CD8-positive, alpha-beta memory T cell (primary cell): ENCODE data around the gene CLIP1. TPM values are rescaled to one million over a fixed set of nuclear protein-coding genes. Genes with fewer than 3 reads are reported as not detected.
"Not testable (repeated sequence)": the region's sequence is repeated elsewhere in the genome, so short reads cannot be mapped to it uniquely, and the experiment has no call there.

Experiments
- CTCF ChIA-PET: fragments of 350-600 bp; sonication (Branson Sonifier 250); formaldehyde crosslinking; loops from one replicate; lab custom pipeline; 2021; ENCODE audit warnings: antibody characterized with exemption; lab: Charles Lee
- POLR2A ChIA-PET: fragments of 350-600 bp; sonication (Branson Sonifier 250); formaldehyde crosslinking; loops from one replicate; lab custom pipeline; 2021; ENCODE audit warnings: antibody characterized with exemption; lab: Charles Lee
- DNase-seq, 5 donors: peaks; one replicate each; pipeline versions ENCODE4 v3.0.0 to v3.0.0-alpha.2; 2020 to 2022; ENCODE audit warnings: mixed read lengths in 1 of 5
- H3K27ac ChIP-seq: one replicate; pipeline ENCODE4 v1.7.0; 2013; ENCODE audit warnings: low read depth, mild to moderate bottlenecking, low read length, moderate library complexity
- H3K27me3 ChIP-seq: 2 replicates; pipeline ENCODE4 v1.7.0; 2013; ENCODE audit warnings: low read length, mild to moderate bottlenecking; ENCODE audit not compliant: insufficient read depth, poor library complexity, severe bottlenecking
- H3K36me3 ChIP-seq: 2 replicates; pipeline ENCODE4 v1.7.0; 2013; ENCODE audit warnings: mild to moderate bottlenecking, low read length, moderate library complexity; ENCODE audit not compliant: insufficient read depth
- H3K4me1 ChIP-seq: 2 replicates; pipeline ENCODE4 v1.7.0; 2013; ENCODE audit warnings: mild to moderate bottlenecking, low read length, moderate library complexity; ENCODE audit not compliant: insufficient read depth
- H3K4me3 ChIP-seq: 2 replicates; pipeline ENCODE4 v1.7.0; 2013; ENCODE audit warnings: mild to moderate bottlenecking, low read length
- H3K9me3 ChIP-seq: 2 replicates; pipeline ENCODE4 v1.7.0; 2013; ENCODE audit warnings: mild to moderate bottlenecking, low read length
- H3K27ac Mint-ChIP-seq, 8 donors: one replicate each; pipeline ENCODE4 v1.8.0; 2020 to 2021; ENCODE audit warnings: mixed read lengths in 8 of 8, mild to moderate bottlenecking in 6 of 8, inconsistent platforms in 3 of 8, moderate library complexity in 3 of 8
- H3K27me3 Mint-ChIP-seq, 2 donors: one replicate each; pipeline ENCODE4 v1.8.0; 2020 to 2021; ENCODE audit warnings: mixed read lengths in 2 of 2, mild to moderate bottlenecking in 1 of 2, moderate library complexity in 1 of 2
- H3K36me3 Mint-ChIP-seq, 3 donors: one replicate each; pipeline ENCODE4 v1.8.0; 2020 to 2021; ENCODE audit warnings: mixed read lengths in 3 of 3, inconsistent platforms in 1 of 3, mild to moderate bottlenecking in 1 of 3
- H3K4me1 Mint-ChIP-seq, 3 donors: one replicate each; pipeline ENCODE4 v1.8.0; 2020 to 2021; ENCODE audit warnings: mixed read lengths in 3 of 3, inconsistent platforms in 1 of 3, mild to moderate bottlenecking in 1 of 3
- H3K4me3 Mint-ChIP-seq, 7 donors: one replicate each; pipeline ENCODE4 v1.8.0; 2020 to 2021; ENCODE audit warnings: mixed read lengths in 7 of 7, mild to moderate bottlenecking in 6 of 7, moderate library complexity in 4 of 7, inconsistent platforms in 2 of 7
- H3K9me3 Mint-ChIP-seq, 5 donors: one replicate each; pipeline ENCODE4 v1.8.0; 2020 to 2022; ENCODE audit warnings: mixed read lengths in 5 of 5, mild to moderate bottlenecking in 3 of 5, moderate library complexity in 2 of 5, inconsistent platforms in 1 of 5
- polyA plus RNA-seq: library from polyadenylated mRNA; unstranded; fragments of 300-500 nt; fragmentation: Illumina TruSeq; gene quantifications from one replicate; pipeline ENCODE4 v1.2.3, GENCODE V29; 2021
- total RNA-seq, 2 experiments: library from RNA; stranded (reverse); gene quantifications; one replicate each; pipeline ENCODE4 v1.2.3, GENCODE V29; 2021

Gene CLIP1
- total RNA-seq: 10 to 100 TPM; 43.9 to 48.2 TPM
- polyA plus RNA-seq: 27.3 TPM

GRCh38 chr12:122421821-122422729, at the start of gene CLIP1:
Gene CLIP1, minus strand, starts transcription at chr12:122422669. Its CDS starts 42,217 bp downstream, at chr12:122380452.
- Mint-ChIP-seq H3K36me3 (peaks cover 0 to 10% (median 3%) of the 10 kb centered on the region in 3 donors), H3K4me1 (peaks cover 26 to 45% (median 37%) of the 10 kb centered on the region in 3 donors), H3K27me3 (peaks cover 0 to 3% of the 10 kb centered on the region in 2 donors), H3K27ac (peak within 1 kb of the TSS; percentile 84 to 98 (median 89)), H3K9me3 (no peaks in the 10 kb centered on the region), H3K4me3 (peak within 1 kb of the TSS; percentile 87 to 97 (median 93))
- DNase-seq: peak; percentile 46 to 72 (median 56)
- peak within 1 kb of the TSS; percentile 76 for H3K27ac ChIP-seq
- peak within 1 kb of the TSS; percentile 80 for H3K4me3 ChIP-seq
- ChIA-PET CTCF (interaction anchor here (1.0 to 3.3 kb wide), 4 partner anchors 10 to 66 kb away, joined by 3 to 15 read pairs (median 6); no protein-coding TSS in a partner anchor), POLR2A (interaction anchor here (1.0 kb wide), 1 partner anchor 31 kb away, joined by 3 read pairs; no protein-coding TSS in a partner anchor)
- H3K9me3 ChIP-seq: no peaks in the 10 kb centered on the region
- H3K36me3 ChIP-seq: no peaks in the 10 kb centered on the region
- H3K4me1 ChIP-seq: peaks cover 27% of the 10 kb centered on the region
- H3K27me3 ChIP-seq: no peaks in the 10 kb centered on the region

GRCh38 chr12:122471324-122472226, 49.1 kb upstream of the CLIP1 start:
- CTCF ChIA-PET: interaction anchor here (0.6 to 9.9 kb wide), 27 partner anchors 9 to 134 kb away, joined by 3 to 152 read pairs (median 4); partner anchors contain the start of genes CLIP1 and ZCCHC8
- Histone ChIP-seq H3K36me3 (peaks cover 26% of the 10 kb centered on the region), H3K4me3 (no peak overlapping the region), H3K9me3 (no peaks in the 10 kb centered on the region), H3K4me1 (no peaks in the 10 kb centered on the region), H3K27ac (no peak overlapping the region), H3K27me3 (no peaks in the 10 kb centered on the region)
- Mint-ChIP-seq H3K27me3 (no peaks in the 10 kb centered on the region), H3K27ac (peak overlapping the region in 7 of 8 donors; percentile 10 to 56 (median 33)), H3K4me3 (no peak overlapping the region), H3K4me1 (peaks cover 1 to 12% (median 10%) of the 10 kb centered on the region in 3 donors), H3K9me3 (no peaks in the 10 kb centered on the region), H3K36me3 (peaks cover 6 to 36% (median 13%) of the 10 kb centered on the region in 3 donors)
- POLR2A ChIA-PET: interaction anchor here (0.6 to 1.2 kb wide), 4 partner anchors 12 to 1341 kb away, joined by 5 to 10 read pairs (median 6); no protein-coding TSS in a partner anchor
- DNase-seq: peak in 3 of 5 donors; percentile 47 to 56 (median 54)

DNA sequence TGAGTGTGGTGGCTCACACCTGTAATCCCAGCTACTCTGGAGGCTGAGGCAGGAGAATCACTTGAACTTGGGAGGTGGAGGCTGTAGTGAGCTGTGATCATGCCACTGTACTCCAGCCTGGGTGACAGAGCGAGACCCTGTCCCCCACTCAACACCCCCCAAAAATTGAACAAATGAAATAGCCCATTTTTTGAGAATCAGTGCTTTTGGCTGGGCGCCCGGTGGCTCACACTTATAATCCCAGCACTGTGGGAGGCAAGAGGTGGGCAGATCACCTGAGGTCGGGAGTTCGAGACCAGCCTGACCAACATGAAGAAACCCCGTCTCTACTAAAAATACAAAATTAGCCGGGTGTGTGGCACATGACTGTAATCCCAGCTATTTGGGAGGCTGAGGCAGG, 48.1 kb upstream of the CLIP1 start:
- not testable (repeated sequence) for DNase-seq, H3K4me3 Mint-ChIP-seq, H3K9me3 Mint-ChIP-seq, H3K27me3 Mint-ChIP-seq, H3K4me3 ChIP-seq, H3K27ac Mint-ChIP-seq, H3K27me3 ChIP-seq, H3K9me3 ChIP-seq, H3K4me1 ChIP-seq, H3K27ac ChIP-seq, H3K4me1 Mint-ChIP-seq
- peaks cover 18% of the 10 kb centered on the region for H3K36me3 ChIP-seq
- ChIA-PET CTCF (interaction anchor here (0.7 to 9.9 kb wide), 11 partner anchors 13 to 133 kb away, joined by 3 to 152 read pairs (median 7); partner anchors contain the start of genes CLIP1 and ZCCHC8), POLR2A (interaction anchor here (0.6 kb wide), 1 partner anchor 71 kb away, joined by 5 read pairs; no protein-coding TSS in a partner anchor)
- peaks cover 3 to 26% (median 4%) of the 10 kb centered on the region in 3 donors for H3K36me3 Mint-ChIP-seq

DNA sequence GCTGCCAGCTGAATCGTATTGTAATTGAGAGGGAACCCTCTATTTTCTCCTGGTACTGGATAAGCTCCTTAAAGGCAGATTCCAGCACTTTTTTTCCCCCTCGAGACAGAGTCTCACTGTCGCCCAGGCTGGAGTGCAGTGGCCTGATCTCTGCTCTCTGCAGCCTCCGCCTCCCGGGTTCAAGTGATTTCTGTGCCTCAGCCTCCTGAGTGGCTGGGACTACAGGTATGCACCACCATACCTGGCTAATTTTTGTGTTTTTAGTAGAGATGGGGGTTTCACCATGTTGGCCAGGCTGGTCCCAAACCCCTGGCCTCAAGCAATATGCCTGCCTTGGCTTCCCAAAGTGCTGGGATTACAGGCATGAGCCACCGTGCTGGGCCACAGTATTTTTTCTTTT, 47.4 kb upstream of the CLIP1 start:
- H3K27ac ChIP-seq, H3K4me1 ChIP-seq, H3K4me3 Mint-ChIP-seq, H3K4me3 ChIP-seq, H3K9me3 ChIP-seq, H3K27me3 Mint-ChIP-seq, H3K9me3 Mint-ChIP-seq, DNase-seq, H3K27me3 ChIP-seq, H3K4me1 Mint-ChIP-seq: not testable (repeated sequence)
- ChIA-PET CTCF (interaction anchor here (2.3 to 9.9 kb wide), 4 partner anchors 14 to 71 kb away, joined by 8 to 152 read pairs (median 10); no protein-coding TSS in a partner anchor), POLR2A (interaction anchor here (0.7 kb wide), 1 partner anchor 17 kb away, joined by 3 read pairs; no protein-coding TSS in a partner anchor)
- peak overlapping the region in 1 of 8 donors; percentile 42 for H3K27ac Mint-ChIP-seq
- H3K36me3 Mint-ChIP-seq: peaks cover 0 to 21% (median 2%) of the 10 kb centered on the region in 3 donors
- H3K36me3 ChIP-seq: peaks cover 15% of the 10 kb centered on the region

DNA sequence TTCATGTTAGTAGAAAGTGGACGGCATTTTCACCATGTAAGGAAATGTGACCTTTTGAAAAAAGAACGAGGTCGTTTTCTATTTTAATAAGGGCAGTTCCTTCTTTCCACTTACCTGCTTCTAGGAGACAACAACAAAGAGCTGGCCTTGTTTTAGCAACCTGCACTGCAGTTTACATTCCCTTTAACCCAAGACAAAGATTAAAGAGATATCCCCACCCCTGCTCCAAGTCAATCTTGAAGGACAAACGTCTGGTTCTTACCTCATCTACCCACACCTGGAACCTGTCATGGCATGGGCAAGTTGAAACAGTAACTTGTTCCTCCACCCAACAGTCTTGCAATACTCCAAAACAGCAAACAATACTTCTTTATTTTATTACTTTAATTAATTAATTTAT, 45.5 kb upstream of the CLIP1 start:
- H3K9me3 ChIP-seq: no peaks in the 10 kb centered on the region
- CTCF ChIA-PET: interaction anchor here (1.0 to 9.9 kb wide), 2 partner anchors 69 to 133 kb away, joined by 4 to 152 read pairs; no protein-coding TSS in a partner anchor
- H3K27me3 ChIP-seq: no peaks in the 10 kb centered on the region
- Mint-ChIP-seq H3K4me3 (no peak overlapping the region), H3K4me1 (peaks cover 1 to 10% (median 9%) of the 10 kb centered on the region in 3 donors), H3K36me3 (peaks cover 0 to 5% (median 0%) of the 10 kb centered on the region in 3 donors), H3K9me3 (no peaks in the 10 kb centered on the region), H3K27ac (no peak overlapping the region), H3K27me3 (no peaks in the 10 kb centered on the region)
- H3K4me3 ChIP-seq: no peak overlapping the region
- H3K36me3 ChIP-seq: peaks cover under 1% of the 10 kb centered on the region
- H3K27ac ChIP-seq: no peak overlapping the region
- no peak for DNase-seq
- no peaks in the 10 kb centered on the region for H3K4me1 ChIP-seq
- POLR2A ChIA-PET: no interaction called here

DNA sequence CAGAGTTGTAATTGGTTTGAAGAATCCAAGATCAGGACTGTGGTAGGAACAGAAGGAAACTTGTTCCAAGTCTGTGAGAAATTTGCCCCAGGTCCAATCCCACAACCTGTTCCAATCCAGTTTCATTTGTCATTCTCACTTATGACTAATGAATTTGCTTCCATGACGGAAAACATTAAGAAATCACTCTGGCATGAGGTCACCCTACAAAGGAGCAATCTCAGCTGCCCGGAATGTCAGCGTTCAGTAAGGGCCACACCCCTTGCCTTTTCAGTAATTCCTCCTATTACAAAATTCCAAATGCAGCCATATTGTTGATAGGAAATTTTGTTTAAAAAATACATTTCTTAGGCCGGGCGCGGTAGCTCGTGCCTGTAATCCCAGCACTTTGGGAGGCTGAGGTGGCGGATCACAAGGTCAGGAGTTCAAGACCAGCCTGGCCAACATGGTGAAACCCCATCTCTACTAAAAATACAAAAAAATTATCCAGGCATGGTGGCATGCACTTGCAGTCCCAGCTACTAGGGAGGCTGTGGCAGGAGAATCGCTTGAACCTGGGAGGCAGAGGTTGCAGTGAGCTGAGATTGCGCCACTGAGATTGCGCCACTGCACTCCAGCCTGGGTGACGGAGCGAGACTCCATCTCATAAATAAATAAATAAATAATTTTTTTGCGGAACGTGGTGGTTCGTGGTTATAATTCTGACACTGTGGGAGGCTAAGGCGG, 42.0 kb upstream of the CLIP1 start:
- H3K36me3 ChIP-seq, H3K36me3 Mint-ChIP-seq, H3K27ac ChIP-seq, H3K27me3 ChIP-seq, H3K4me1 Mint-ChIP-seq, H3K27ac Mint-ChIP-seq, H3K27me3 Mint-ChIP-seq, H3K4me3 Mint-ChIP-seq, H3K9me3 ChIP-seq, H3K9me3 Mint-ChIP-seq, DNase-seq, H3K4me3 ChIP-seq, CTCF ChIA-PET, H3K4me1 ChIP-seq, POLR2A ChIA-PET: not testable (repeated sequence)

GRCh38 chr12:122460641-122461040, 38.2 kb upstream of the CLIP1 start:
- Histone ChIP-seq H3K9me3 (no peaks in the 10 kb centered on the region), H3K27me3 (no peaks in the 10 kb centered on the region), H3K27ac (no peak overlapping the region), H3K4me3 (no peak overlapping the region), H3K36me3 (no peaks in the 10 kb centered on the region), H3K4me1 (no peaks in the 10 kb centered on the region)
- DNase-seq: no peak
- no peak overlapping the region for H3K4me3 Mint-ChIP-seq
- ChIA-PET CTCF (interaction anchor here (2.0 kb wide), 1 partner anchor 61 kb away, joined by 7 read pairs; no protein-coding TSS in a partner anchor), POLR2A (no interaction called here)
- peaks cover 5 to 12% (median 7%) of the 10 kb centered on the region in 3 donors for H3K4me1 Mint-ChIP-seq
- H3K27me3 Mint-ChIP-seq: no peaks in the 10 kb centered on the region
- H3K9me3 Mint-ChIP-seq: no peaks in the 10 kb centered on the region
- H3K36me3 Mint-ChIP-seq: no peaks in the 10 kb centered on the region
- H3K27ac Mint-ChIP-seq: peak overlapping the region in 2 of 8 donors; percentile 4 to 9
